GM19463 (cell line): Measurements from ENCODE around the gene SEPTIN10.
A peak's percentile ranks its signal among the peaks of the same experiment; 100 is the strongest.
"Not testable (repeated sequence)": the region's sequence is repeated elsewhere in the genome, so short reads cannot be mapped to it uniquely, and the experiment has no call there.

Source experiments
- ATAC-seq: cut with Tn5 transposase; IDR thresholded peaks from one replicate; pipeline ENCODE4 v1.9.1; 2021; ENCODE audit warnings: mild to moderate bottlenecking, moderate library complexity; ENCODE audit not compliant: unreplicated experiment

SEPTIN10 gene

GRCh38 chr2:109549016-109549590 is 64.7 kb downstream of the SEPTIN10 start:
- no peak for ATAC-seq

- no peak for ATAC-seq
Observed at GRCh38 chr2:109547280-109547679, 66.5 kb downstream of the SEPTIN10 start.

GRCh38 chr2:109545828-109546713 is 67.7 kb downstream of the SEPTIN10 start:
- peak; percentile 89 for ATAC-seq

GRCh38 chr2:109542384-109542783 is 71.4 kb downstream of the SEPTIN10 start:
- no peak for ATAC-seq

- ATAC-seq: no peak
Observed at GRCh38 chr2:109538546-109538945, 75.2 kb downstream of the SEPTIN10 start.

- no peak for ATAC-seq
Observed at GRCh38 chr2:109537565-109538222, 76.1 kb downstream of the SEPTIN10 start.

- ATAC-seq: not testable (repeated sequence)
Observed at GRCh38 chr2:109536556-109536955, 77.2 kb downstream of the SEPTIN10 start.

GRCh38 chr2:109535217-109535946 is 78.4 kb downstream of the SEPTIN10 start:
- no peak for ATAC-seq

GRCh38 chr2:109533823-109534222 is 79.9 kb downstream of the SEPTIN10 start:
- no peak for ATAC-seq

GRCh38 chr2:109532728-109533076 is 81.1 kb downstream of the SEPTIN10 start:
- ATAC-seq: no peak

GRCh38 chr2:109531896-109532727 is 81.7 kb downstream of the SEPTIN10 start:
- ATAC-seq: no peak

GRCh38 chr2:109531221-109531620 is 82.5 kb downstream of the SEPTIN10 start:
- ATAC-seq: no peak

- ATAC-seq: no peak
Observed at GRCh38 chr2:109530712-109531111, 83.1 kb downstream of the SEPTIN10 start.

GRCh38 chr2:109529532-109530449 is 84.0 kb downstream of the SEPTIN10 start:
- ATAC-seq: no peak

GRCh38 chr2:109528811-109529501 is 84.8 kb downstream of the SEPTIN10 start:
- no peak for ATAC-seq

GRCh38 chr2:109527846-109528705 is 85.7 kb downstream of the SEPTIN10 start:
- ATAC-seq: no peak

- no peak for ATAC-seq
Observed at GRCh38 chr2:109527079-109527478, 86.7 kb downstream of the SEPTIN10 start.
